GM23338 (cell line): ENCODE results near the gene RPS18. TPM values are rescaled to one million over a fixed set of nuclear protein-coding genes. Genes with fewer than 3 reads are reported as not detected.

ENCODE experiments used
- ATAC-seq: fragments of 200-7000 bp; cut with Tn5 transposase; 3 replicates; pipeline ENCODE4 v1.9.1; 2020
- DNase-seq: peaks from one replicate; pipeline ENCODE4 v3.0.0-alpha.2; 2015; ENCODE audit warnings: low spot score
- H2AFZ ChIP-seq: fragments of 200-600 bp; sonication (generic); 2 replicates; pipeline ENCODE4 v1.8.0; 2016; ENCODE audit warnings: antibody characterized with exemption, mild to moderate bottlenecking, moderate library complexity
- H3F3A ChIP-seq: fragments of 200-600 bp; sonication (generic); replicated peaks from 2 replicates; pipeline ENCODE4 v1.8.0; 2017; ENCODE audit warnings: antibody characterized with exemption, mixed run types, low read depth
- H3K27ac ChIP-seq: fragments of 200-600 bp; sonication (generic); 2 replicates; pipeline ENCODE4 v1.6.1; 2016; ENCODE audit warnings: low read depth
- H3K27me3 ChIP-seq: fragments of 200-600 bp; sonication (generic); 2 replicates; pipeline ENCODE4 v1.8.0; 2016; ENCODE audit warnings: mild to moderate bottlenecking, mixed run types, moderate library complexity; ENCODE audit not compliant: insufficient read depth
- H3K36me3 ChIP-seq: fragments of 200-600 bp; sonication (generic); 2 replicates; pipeline ENCODE4 v1.8.0; 2016; ENCODE audit warnings: mild to moderate bottlenecking; ENCODE audit not compliant: insufficient read depth
- H3K4me1 ChIP-seq: fragments of 200-600 bp; sonication (generic); 2 replicates; pipeline ENCODE4 v1.8.0; 2016; ENCODE audit warnings: mild to moderate bottlenecking, moderate library complexity; ENCODE audit not compliant: insufficient read depth
- H3K4me2 ChIP-seq: fragments of 200-600 bp; sonication (generic); 2 replicates; pipeline ENCODE4 v1.7.1; 2017; ENCODE audit warnings: mixed run types
- H3K4me3 ChIP-seq: fragments of 200-600 bp; sonication (generic); 2 replicates; pipeline ENCODE4 v1.6.1; 2016; ENCODE audit warnings: mixed run types
- H3K79me2 ChIP-seq: fragments of 200-600 bp; sonication (generic); replicated peaks from 2 replicates; pipeline ENCODE4 v1.8.0; 2017; ENCODE audit warnings: mild to moderate bottlenecking; ENCODE audit not compliant: insufficient read depth
- H3K9me2 ChIP-seq: fragments of 200-600 bp; sonication (generic); 2 replicates; pipeline ENCODE4 v1.8.0; 2017; ENCODE audit not compliant: insufficient read depth
- H4K20me1 ChIP-seq: fragments of 200-600 bp; sonication (generic); replicated peaks from 2 replicates; pipeline ENCODE4 v1.8.0; 2017; ENCODE audit warnings: mild to moderate bottlenecking; ENCODE audit not compliant: insufficient read depth
- H3K27ac Mint-ChIP-seq: 2 replicates; pipeline ENCODE4 v1.8.0; 2020; ENCODE audit warnings: inconsistent platforms, mild to moderate bottlenecking, moderate library complexity, mixed read lengths
- H3K27me3 Mint-ChIP-seq: 3 replicates; pipeline ENCODE4 v1.8.0; 2022; ENCODE audit warnings: low read depth, mild to moderate bottlenecking, moderate library complexity, mixed read lengths, inconsistent platforms; ENCODE audit not compliant: insufficient read depth, poor library complexity
- H3K36me3 Mint-ChIP-seq: 3 replicates; pipeline ENCODE4 v1.8.0; 2021; ENCODE audit warnings: low read depth, mild to moderate bottlenecking, inconsistent platforms, moderate library complexity, mixed read lengths
- H3K4me1 Mint-ChIP-seq: 3 replicates; pipeline ENCODE4 v1.8.0; 2020; ENCODE audit warnings: mild to moderate bottlenecking, inconsistent platforms, mixed read lengths
- H3K4me3 Mint-ChIP-seq: 3 replicates; pipeline ENCODE4 v1.8.0; 2021; ENCODE audit warnings: moderate library complexity, mild to moderate bottlenecking, inconsistent platforms, mixed read lengths
- H3K9me3 Mint-ChIP-seq: 3 replicates; pipeline ENCODE4 v1.8.0; 2020; ENCODE audit warnings: moderate library complexity, mild to moderate bottlenecking, inconsistent platforms, mixed read lengths
- CREB1 ChIP-seq: fragments of 250-450 bp; sonication (Bioruptor Pico); IDR thresholded peaks from 2 replicates; pipeline ENCODE4 v1.5.0; 2020; ENCODE audit warnings: low read depth, mild to moderate bottlenecking, moderate library complexity
- CTCF ChIP-seq, 2 experiments: fragments of 200-600 bp in 1 of 2; sonication (generic) in 1 of 2; conservative IDR thresholded peaks; 2 replicates each; pipeline versions ENCODE4 v1.5.1 to v1.6.1; 2016 to 2017; ENCODE audit warnings: antibody characterized with exemption in 2 of 2, low read depth in 2 of 2, mild to moderate bottlenecking in 2 of 2, moderate library complexity in 1 of 2
- ETS1 ChIP-seq: IDR thresholded peaks from 2 replicates; pipeline ENCODE4 v1.6.1; 2016; ENCODE audit warnings: antibody characterized with exemption
- EZH2phosphoT487 ChIP-seq: fragments of 200-600 bp; sonication (generic); IDR thresholded peaks from one replicate; pipeline ENCODE4 v1.8.1; 2018; ENCODE audit warnings: antibody characterized with exemption; ENCODE audit not compliant: unreplicated experiment
- NANOG ChIP-seq: IDR thresholded peaks from 2 replicates; pipeline ENCODE4 v1.6.1; 2016; ENCODE audit warnings: antibody characterized with exemption, borderline replicate concordance
- ZNF114 ChIP-seq: fragments of 250-450 bp; sonication (Bioruptor Pico); IDR thresholded peaks from 2 replicates; pipeline ENCODE4 v1.5.0; 2020; ENCODE audit warnings: mild to moderate bottlenecking, moderate library complexity
- polyA plus RNA-seq: library from polyadenylated mRNA; unstranded; fragments of >200 nt; fragmentation: Nextera tagmentation; extraction: Ambion mirVana; gene quantifications from 2 replicates; pipeline ENCODE4 v1.2.1, GENCODE V29; 2016
- total RNA-seq: library from RNA; depleted of rRNA; stranded (reverse); fragments of >200 nt; shearing (Covaris generic); gene quantifications from 2 replicates; pipeline ENCODE4 v1.2.3, GENCODE V29; 2014
- TF ChIP-seq, protein P1 (sequence below): fragments of 250-450 bp; sonication (Bioruptor Pico); IDR thresholded peaks from 2 replicates; pipeline ENCODE4 v1.5.0; 2020; ENCODE audit warnings: mild to moderate bottlenecking, moderate library complexity

Gene RPS18
- total and polyA plus RNA-seq, 2 experiments from 2014 or later = 2,133 to 4,776 TPM

DNA sequence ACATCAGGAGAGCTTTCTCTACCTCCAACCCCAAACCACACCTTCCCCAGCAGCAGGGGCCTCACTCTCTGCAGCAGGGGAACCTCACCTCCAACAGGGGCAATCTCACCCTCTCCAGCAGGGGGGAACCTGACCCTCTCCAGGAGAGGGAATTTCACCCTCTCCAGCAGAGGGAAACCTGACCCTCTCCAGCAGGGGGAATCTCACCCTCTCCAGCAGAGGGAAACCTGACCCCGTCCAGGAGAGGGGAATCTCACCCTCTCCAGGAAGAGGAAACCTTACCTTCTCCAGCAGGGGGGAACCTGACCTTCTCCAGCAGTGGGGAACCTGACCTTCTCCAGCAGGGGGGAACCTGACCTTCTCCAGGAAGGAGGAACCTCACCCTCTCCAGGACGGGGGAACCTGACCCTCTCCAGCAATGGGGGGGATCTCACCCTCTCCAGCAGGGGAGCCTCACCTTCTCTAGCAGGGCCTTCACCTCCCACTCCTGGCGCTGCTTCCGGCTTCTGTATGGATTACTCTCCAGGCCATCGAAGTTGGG lies 8.2 kb downstream of the RPS18 start:
- Mint-ChIP-seq H3K4me3 (no peak overlapping the region), H3K36me3 (peaks cover 72% of the 10 kb centered on the region), H3K9me3 (no peaks in the 10 kb centered on the region), H3K27ac (peak overlapping the region; percentile 18; the same call in 1 of the 2 replicates), H3K27me3 (peaks cover 12% of the 10 kb centered on the region), H3K4me1 (peaks cover 24% of the 10 kb centered on the region)
- Histone ChIP-seq H3K4me1 (peaks cover 25% of the 10 kb centered on the region), H3K9me2 (no peaks in the 10 kb centered on the region), H3K79me2 (peaks cover 16% of the 10 kb centered on the region), H3K27me3 (no peaks in the 10 kb centered on the region), H2AFZ (no peak overlapping the region), H4K20me1 (peaks cover 24% of the 10 kb centered on the region), H3K4me3 (no peak overlapping the region), H3F3A (peaks cover 43% of the 10 kb centered on the region), H3K36me3 (peaks cover 22% of the 10 kb centered on the region), H3K27ac (no peak overlapping the region), H3K4me2 (no peak overlapping the region)
- DNase-seq (peak; percentile 85), ATAC-seq (peak; percentile 45)
- TF ChIP-seq NANOG (no peak), CTCF (conservative IDR thresholded peaks at IDR 0.05; ENCODE audit: low read depth in 2 of 2) (peak; percentile 56 to 84), EZH2phosphoT487 (no peak), ETS1 (no peak), ZNF114 (CRISPR knock-in tag) (no peak), CREB1 (CRISPR knock-in tag) (peak; percentile 48)
- TF ChIP-seq, protein P1, sequence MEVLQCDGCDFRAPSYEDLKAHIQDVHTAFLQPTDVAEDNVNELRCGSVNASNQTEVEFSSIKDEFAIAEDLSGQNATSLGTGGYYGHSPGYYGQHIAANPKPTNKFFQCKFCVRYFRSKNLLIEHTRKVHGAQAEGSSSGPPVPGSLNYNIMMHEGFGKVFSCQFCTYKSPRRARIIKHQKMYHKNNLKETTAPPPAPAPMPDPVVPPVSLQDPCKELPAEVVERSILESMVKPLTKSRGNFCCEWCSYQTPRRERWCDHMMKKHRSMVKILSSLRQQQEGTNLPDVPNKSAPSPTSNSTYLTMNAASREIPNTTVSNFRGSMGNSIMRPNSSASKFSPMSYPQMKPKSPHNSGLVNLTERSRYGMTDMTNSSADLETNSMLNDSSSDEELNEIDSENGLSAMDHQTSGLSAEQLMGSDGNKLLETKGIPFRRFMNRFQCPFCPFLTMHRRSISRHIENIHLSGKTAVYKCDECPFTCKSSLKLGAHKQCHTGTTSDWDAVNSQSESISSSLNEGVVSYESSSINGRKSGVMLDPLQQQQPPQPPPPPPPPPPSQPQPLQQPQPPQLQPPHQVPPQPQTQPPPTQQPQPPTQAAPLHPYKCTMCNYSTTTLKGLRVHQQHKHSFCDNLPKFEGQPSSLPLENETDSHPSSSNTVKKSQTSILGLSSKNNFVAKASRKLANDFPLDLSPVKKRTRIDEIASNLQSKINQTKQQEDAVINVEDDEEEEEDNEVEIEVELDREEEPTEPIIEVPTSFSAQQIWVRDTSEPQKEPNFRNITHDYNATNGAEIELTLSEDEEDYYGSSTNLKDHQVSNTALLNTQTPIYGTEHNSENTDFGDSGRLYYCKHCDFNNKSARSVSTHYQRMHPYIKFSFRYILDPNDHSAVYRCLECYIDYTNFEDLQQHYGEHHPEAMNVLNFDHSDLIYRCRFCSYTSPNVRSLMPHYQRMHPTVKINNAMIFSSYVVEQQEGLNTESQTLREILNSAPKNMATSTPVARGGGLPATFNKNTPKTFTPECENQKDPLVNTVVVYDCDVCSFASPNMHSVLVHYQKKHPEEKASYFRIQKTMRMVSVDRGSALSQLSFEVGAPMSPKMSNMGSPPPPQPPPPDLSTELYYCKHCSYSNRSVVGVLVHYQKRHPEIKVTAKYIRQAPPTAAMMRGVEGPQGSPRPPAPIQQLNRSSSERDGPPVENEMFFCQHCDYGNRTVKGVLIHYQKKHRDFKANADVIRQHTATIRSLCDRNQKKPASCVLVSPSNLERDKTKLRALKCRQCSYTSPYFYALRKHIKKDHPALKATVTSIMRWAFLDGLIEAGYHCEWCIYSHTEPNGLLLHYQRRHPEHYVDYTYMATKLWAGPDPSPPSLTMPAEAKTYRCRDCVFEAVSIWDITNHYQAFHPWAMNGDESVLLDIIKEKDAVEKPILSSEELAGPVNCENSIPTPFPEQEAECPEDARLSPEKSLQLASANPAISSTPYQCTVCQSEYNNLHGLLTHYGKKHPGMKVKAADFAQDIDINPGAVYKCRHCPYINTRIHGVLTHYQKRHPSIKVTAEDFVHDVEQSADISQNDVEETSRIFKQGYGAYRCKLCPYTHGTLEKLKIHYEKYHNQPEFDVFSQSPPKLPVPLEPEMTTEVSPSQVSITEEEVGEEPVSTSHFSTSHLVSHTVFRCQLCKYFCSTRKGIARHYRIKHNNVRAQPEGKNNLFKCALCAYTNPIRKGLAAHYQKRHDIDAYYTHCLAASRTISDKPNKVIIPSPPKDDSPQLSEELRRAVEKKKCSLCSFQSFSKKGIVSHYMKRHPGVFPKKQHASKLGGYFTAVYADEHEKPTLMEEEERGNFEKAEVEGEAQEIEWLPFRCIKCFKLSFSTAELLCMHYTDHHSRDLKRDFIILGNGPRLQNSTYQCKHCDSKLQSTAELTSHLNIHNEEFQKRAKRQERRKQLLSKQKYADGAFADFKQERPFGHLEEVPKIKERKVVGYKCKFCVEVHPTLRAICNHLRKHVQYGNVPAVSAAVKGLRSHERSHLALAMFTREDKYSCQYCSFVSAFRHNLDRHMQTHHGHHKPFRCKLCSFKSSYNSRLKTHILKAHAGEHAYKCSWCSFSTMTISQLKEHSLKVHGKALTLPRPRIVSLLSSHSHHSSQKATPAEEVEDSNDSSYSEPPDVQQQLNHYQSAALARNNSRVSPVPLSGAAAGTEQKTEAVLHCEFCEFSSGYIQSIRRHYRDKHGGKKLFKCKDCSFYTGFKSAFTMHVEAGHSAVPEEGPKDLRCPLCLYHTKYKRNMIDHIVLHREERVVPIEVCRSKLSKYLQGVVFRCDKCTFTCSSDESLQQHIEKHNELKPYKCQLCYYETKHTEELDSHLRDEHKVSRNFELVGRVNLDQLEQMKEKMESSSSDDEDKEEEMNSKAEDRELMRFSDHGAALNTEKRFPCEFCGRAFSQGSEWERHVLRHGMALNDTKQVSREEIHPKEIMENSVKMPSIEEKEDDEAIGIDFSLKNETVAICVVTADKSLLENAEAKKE (CRISPR knock-in tag) = peak; percentile 89; the same call in 1 of the 2 replicates
